Measurements from ENCODE around the gene CFAP299. TPM values are rescaled to one million over a fixed set of nuclear protein-coding genes. Genes with fewer than 3 reads are reported as not detected.

The CFAP299 gene
- total and polyA plus RNA-seq, 2 of the 8 experiments (the other 6 are each of a cell fraction or from before 2014, with no cell fraction given), result not detected

DNA sequence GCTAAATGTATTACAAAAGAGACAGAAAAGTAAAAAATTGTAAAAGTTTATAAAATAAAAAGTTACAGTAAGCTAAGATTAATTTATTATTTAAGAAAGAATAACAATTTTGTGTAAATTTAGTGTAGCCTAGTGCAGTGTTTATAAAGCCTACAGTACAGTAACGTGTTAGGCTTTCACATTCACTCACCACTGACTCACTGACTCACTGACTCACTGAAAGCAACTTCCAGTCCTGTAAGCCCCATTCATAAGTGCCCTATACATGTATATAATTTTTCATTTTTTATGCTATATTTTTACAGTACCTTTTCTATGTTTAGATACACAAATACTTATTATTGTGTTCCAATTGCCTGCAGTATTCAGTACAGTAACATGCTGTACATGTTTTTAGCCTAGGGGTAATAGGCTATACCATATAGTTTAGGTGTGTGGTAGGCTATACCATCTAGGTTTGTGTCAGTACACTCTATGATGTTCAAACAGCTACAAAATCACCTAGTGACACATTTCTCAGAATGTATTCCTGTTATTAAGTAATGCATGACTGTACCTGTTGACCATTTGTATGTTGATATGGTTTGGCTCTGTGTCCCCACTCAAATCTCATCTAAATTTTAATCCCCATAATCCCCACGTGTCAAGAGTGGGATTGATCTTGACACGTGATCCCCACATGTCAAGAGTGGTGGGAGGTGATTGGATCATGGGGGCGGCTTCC, 57.9 kb downstream of the CFAP299 start:
- Histone ChIP-seq H2BK20ac (ENCODE audit: low read length) (no peak overlapping the region), H3K4ac (replicated peaks; ENCODE audit: insufficient read length, low read depth, low read length) (no peak overlapping the region), H2AFZ (ENCODE audit: low read length) (no peak overlapping the region), H4K8ac (ENCODE audit: extremely low read depth, insufficient read depth, low read length) (no peak overlapping the region), H3K9ac (replicated peaks in 1 of 4; ENCODE audit: extremely low read depth in 1 of 4, low read depth in 3 of 4, low read length in 3 of 4) (no peak overlapping the region), H3K4me3 (ENCODE audit: extremely low read depth in 1 of 4, insufficient read depth in 2 of 4, low read depth in 3 of 4, low read length in 4 of 4) (no peak overlapping the region), H3K4me1 (replicated peaks in 1 of 4; ENCODE audit: control insufficient read depth in 3 of 4, insufficient read depth in 4 of 4, low read length in 3 of 4) (no peaks in the 10 kb centered on the region), H4K91ac (replicated peaks; ENCODE audit: insufficient read length, low read length) (no peak overlapping the region), H3K18ac (ENCODE audit: extremely low read depth, low read length) (no peak overlapping the region), H3K23ac (ENCODE audit: insufficient read length) (no peak overlapping the region), H4K5ac (ENCODE audit: insufficient read length, low read depth, low read length) (no peak overlapping the region), H3K4me2 (ENCODE audit: insufficient read depth in 1 of 2, low read depth in 2 of 2, low read length in 2 of 2) (no peak overlapping the region), H2BK12ac (ENCODE audit: low read depth, low read length) (no peak overlapping the region), H2BK120ac (replicated peaks; ENCODE audit: low read depth, low read length) (no peak overlapping the region), H4K20me1 (replicated peaks in 1 of 2; ENCODE audit: control insufficient read depth in 1 of 2, insufficient read depth in 2 of 2, low read length in 2 of 2) (no peaks in the 10 kb centered on the region), H3K23me2 (ENCODE audit: low read depth, low read length) (no peaks in the 10 kb centered on the region), H3K14ac (ENCODE audit: insufficient read length) (no peak overlapping the region), H2BK15ac (ENCODE audit: low read length) (no peak overlapping the region), H3K56ac (replicated peaks; ENCODE audit: insufficient read length, low read depth, low read length) (no peak overlapping the region), H2BK5ac (ENCODE audit: low read depth, low read length) (no peak overlapping the region), H3K27me3 (replicated peaks in 1 of 4; ENCODE audit: control insufficient read depth in 3 of 4, extremely low read depth in 1 of 4, insufficient read depth in 3 of 4, low read length in 3 of 4) (no peaks in the 10 kb centered on the region), H3K79me2 (ENCODE audit: control insufficient read depth in 1 of 2, insufficient read depth in 2 of 2, low read length in 2 of 2) (no peaks in the 10 kb centered on the region), H2AK5ac (ENCODE audit: low read depth, low read length) (no peak overlapping the region), H3K36me3 (ENCODE audit: control insufficient read depth in 2 of 4, insufficient read depth in 4 of 4, low read length in 3 of 4) (no peaks in the 10 kb centered on the region), H3K79me1 (ENCODE audit: low read depth, low read length) (no peaks in the 10 kb centered on the region), H3K27ac (ENCODE audit: low read depth, low read length) (no peak overlapping the region), H3K9me3 (ENCODE audit: insufficient read depth in 2 of 2, low read depth in 1 of 2, low read length in 1 of 2) (no peaks in the 10 kb centered on the region)
- WGBS, 2 experiments (ENCODE audit: extremely low coverage in 1 of 2, insufficient coverage in 1 of 2, insufficient read length in 1 of 2, insufficient replicate concordance in 2 of 2, low coverage in 1 of 2, low lambda C conversion rate in 2 of 2, missing lambda C conversion rate in 1 of 2), result 91% methylated on average over 4 of the region's 4 CpGs; no CpG with 5 or more reads in 1 of the 2 experiments
- CTCF ChIA-PET (ENCODE audit: partially characterized antibody), result interaction anchor here (1.0 kb wide), 1 partner anchor 24 kb away, joined by 4 read pairs; no protein-coding TSS in a partner anchor
- POLR2A ChIA-PET (ENCODE audit: partially characterized antibody), result no interaction called here
- no peak for FAIRE-seq
- DNase-seq (ENCODE audit: low read depth in 1 of 2, low spot score in 2 of 2), result no peak
- TF ChIP-seq MAFK (IDR thresholded peaks at IDR 0.05; ENCODE audit: low read depth, low read length) (no peak), POLR2AphosphoS5 (IDR thresholded peaks at IDR 0.05; ENCODE audit: low read depth, low read length) (no peak), POLR2A (IDR thresholded peaks at IDR 0.05; ENCODE audit: control extremely low read depth in 1 of 2, low read depth in 2 of 2, low read length in 2 of 2) (no peak), KDM5A (IDR thresholded peaks at IDR 0.05; ENCODE audit: low read length) (no peak), CTBP2 (IDR thresholded peaks at IDR 0.05; ENCODE audit: borderline replicate concordance, insufficient read depth, insufficient read length, low read length) (no peak), SP2 (IDR thresholded peaks at IDR 0.05; ENCODE audit: low read length) (no peak), EP300 (IDR thresholded peaks at IDR 0.05; ENCODE audit: borderline replicate concordance in 1 of 2, low read depth in 2 of 2, low read length in 2 of 2) (no peak), SIX5 (IDR thresholded peaks at IDR 0.05; ENCODE audit: low read depth, low read length) (no peak), BACH1 (IDR thresholded peaks at IDR 0.05; ENCODE audit: low read length) (no peak), E2F6 (IDR thresholded peaks at IDR 0.05) (no peak)
- TF ChIP-seq, protein P1, sequence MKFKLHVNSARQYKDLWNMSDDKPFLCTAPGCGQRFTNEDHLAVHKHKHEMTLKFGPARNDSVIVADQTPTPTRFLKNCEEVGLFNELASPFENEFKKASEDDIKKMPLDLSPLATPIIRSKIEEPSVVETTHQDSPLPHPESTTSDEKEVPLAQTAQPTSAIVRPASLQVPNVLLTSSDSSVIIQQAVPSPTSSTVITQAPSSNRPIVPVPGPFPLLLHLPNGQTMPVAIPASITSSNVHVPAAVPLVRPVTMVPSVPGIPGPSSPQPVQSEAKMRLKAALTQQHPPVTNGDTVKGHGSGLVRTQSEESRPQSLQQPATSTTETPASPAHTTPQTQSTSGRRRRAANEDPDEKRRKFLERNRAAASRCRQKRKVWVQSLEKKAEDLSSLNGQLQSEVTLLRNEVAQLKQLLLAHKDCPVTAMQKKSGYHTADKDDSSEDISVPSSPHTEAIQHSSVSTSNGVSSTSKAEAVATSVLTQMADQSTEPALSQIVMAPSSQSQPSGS (IDR thresholded peaks at IDR 0.05; ENCODE audit: low read length), result no peak
